AG09309 (cell line): Measurements from ENCODE around the gene TMEM192.

Source experiments
- DNase-seq: peaks from one replicate; pipeline ENCODE4 v3.0.0-alpha.2; 2010; ENCODE audit warnings: low read depth
- H3K4me3 ChIP-seq: 2 replicates; pipeline ENCODE4 v1.5.1; 2011; ENCODE audit warnings: mild to moderate bottlenecking, low read depth, low read length, moderate library complexity; ENCODE audit not compliant: control insufficient read depth
- TF ChIP-seq, protein P1 (sequence below): IDR thresholded peaks from 2 replicates; pipeline ENCODE4 v1.5.1; 2011; ENCODE audit warnings: mild to moderate bottlenecking, low read depth, low read length, inconsistent platforms; ENCODE audit not compliant: insufficient read depth, control insufficient read depth; ENCODE audit errors: missing control alignments

Gene TMEM192

DNA sequence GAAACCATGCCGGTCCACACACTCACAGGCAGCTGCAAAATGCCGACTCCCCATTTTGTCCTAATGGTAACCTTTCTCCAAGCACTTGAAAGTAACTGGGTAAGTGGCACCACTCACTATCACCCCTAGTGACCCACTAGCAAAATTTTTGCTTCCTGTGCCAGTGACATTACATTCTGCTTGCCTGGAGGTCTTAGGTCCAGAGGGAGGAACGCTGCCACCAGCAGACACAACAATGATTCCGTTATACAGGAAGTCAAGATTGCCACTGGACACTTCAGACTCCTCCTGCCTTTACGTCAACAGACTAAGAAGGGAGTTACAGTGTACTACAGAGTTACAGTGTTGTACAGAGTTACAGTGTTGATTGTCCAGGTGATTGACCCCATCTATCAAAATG is 11.8 kb upstream of the TMEM192 start:
- TF ChIP-seq, protein P1, sequence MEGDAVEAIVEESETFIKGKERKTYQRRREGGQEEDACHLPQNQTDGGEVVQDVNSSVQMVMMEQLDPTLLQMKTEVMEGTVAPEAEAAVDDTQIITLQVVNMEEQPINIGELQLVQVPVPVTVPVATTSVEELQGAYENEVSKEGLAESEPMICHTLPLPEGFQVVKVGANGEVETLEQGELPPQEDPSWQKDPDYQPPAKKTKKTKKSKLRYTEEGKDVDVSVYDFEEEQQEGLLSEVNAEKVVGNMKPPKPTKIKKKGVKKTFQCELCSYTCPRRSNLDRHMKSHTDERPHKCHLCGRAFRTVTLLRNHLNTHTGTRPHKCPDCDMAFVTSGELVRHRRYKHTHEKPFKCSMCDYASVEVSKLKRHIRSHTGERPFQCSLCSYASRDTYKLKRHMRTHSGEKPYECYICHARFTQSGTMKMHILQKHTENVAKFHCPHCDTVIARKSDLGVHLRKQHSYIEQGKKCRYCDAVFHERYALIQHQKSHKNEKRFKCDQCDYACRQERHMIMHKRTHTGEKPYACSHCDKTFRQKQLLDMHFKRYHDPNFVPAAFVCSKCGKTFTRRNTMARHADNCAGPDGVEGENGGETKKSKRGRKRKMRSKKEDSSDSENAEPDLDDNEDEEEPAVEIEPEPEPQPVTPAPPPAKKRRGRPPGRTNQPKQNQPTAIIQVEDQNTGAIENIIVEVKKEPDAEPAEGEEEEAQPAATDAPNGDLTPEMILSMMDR: no peak
- H3K4me3 ChIP-seq: no peak overlapping the region
- no peak for DNase-seq

GRCh38 chr4:165118256-165118909 is 5.7 kb upstream of the TMEM192 start:
- no peak for DNase-seq
- TF ChIP-seq, protein P1: no peak
- no peak overlapping the region for H3K4me3 ChIP-seq

DNA sequence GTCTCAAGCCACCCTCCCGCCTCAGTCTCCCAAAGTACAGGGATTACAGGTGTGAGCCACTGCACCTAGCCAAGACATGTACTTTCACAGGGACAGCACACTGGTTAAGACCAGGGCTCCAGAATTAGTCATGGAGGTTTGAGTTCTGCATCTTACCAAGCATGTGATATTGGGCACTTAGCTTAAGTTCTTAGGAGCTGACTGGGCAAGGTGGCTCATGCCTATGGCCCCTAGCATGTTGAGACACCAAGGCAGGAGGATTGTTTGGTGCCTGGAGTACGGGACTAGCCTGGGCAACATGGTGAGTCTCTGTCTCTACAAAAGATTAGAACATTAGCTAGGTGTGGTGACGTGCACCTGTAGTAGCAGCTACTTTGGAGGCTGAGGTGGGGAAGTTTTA is 2.6 kb upstream of the TMEM192 start:
- no peak overlapping the region for H3K4me3 ChIP-seq
- TF ChIP-seq, protein P1: no peak
- no peak for DNase-seq

- TF ChIP-seq, protein P1: no peak
- DNase-seq: no peak
- peak overlapping the region; percentile 87 for H3K4me3 ChIP-seq
Measured at GRCh38 chr4:165111906-165112367, 723 bp downstream of the TMEM192 start.

DNA sequence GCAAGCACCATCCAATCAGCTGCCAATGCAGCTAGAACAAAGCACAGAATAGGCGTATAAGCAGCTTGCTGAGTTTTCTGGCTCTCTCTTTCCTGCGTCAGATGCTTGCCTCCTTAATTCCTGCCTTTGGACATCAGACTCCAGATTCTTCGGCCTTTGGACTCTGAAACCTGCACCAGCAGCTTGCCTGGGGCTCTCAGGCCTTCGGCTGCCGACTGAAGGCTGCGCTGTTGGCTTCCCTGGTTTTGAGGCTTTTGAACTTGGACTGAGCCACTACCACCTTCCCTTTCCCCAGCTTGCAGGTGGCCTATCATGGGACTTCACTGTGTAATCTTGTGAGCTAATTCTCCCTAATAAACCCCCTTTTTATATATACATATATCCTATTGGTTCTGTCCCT is 6.1 kb downstream of the TMEM192 start:
- no peak for DNase-seq
- TF ChIP-seq, protein P1: no peak
- H3K4me3 ChIP-seq: no peak overlapping the region

DNA sequence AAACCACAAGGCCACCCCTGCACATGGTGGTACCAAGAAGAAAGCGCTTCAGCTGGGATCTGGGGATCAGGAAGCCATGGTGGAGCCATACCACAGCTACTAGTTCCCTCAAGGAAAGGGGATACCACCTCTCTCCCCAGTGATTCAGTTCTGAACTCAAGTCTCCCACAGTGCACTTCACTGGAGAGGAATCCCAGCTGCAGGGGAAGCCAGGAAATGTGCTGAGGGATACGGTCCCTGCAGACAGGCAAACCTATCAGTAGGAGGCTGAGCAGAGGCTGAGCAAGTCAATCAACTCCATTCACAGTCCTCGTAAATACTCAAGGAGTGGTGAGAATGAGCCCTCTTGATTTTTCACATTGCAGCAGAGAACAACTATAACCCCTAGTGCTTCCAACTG is 11.0 kb downstream of the TMEM192 start:
- no peak overlapping the region for H3K4me3 ChIP-seq
- DNase-seq: no peak
- TF ChIP-seq, protein P1: no peak

GRCh38 chr4:165096776-165097175 is 15.9 kb downstream of the TMEM192 start:
- DNase-seq: peak; percentile 5
- TF ChIP-seq, protein P1: peak; percentile 50

More at GRCh38 chr4:165096776-165097175, 15.9 kb downstream of the TMEM192 start:
- H3K4me3 ChIP-seq: no peak overlapping the region
